HepG2 (cell line): ENCODE measurements around the gene PC. TPM values are rescaled to one million over a fixed set of nuclear protein-coding genes. Genes with fewer than 3 reads are reported as not detected.
A peak's percentile ranks its signal among the peaks of the same experiment; 100 is the strongest.

ENCODE experiments used
- BORCS8-MEF2B ChIP-seq: sonication (generic); formaldehyde crosslinking; IDR thresholded peaks from 2 replicates; pipeline ENCODE4 v1.8.0; 2022; ENCODE audit warnings: mild to moderate bottlenecking, missing genetic modification reagents
- HNRNPH1 ChIP-seq: fragments of 200-400 bp; formaldehyde crosslinking; optimal IDR thresholded peaks from 2 replicates; pipeline ENCODE3; 2017; ENCODE audit warnings: mild to moderate bottlenecking, low read depth, low read length
- NFE2 ChIP-seq: sonication (generic); formaldehyde crosslinking; IDR thresholded peaks from 2 replicates; pipeline ENCODE4 v1.4.0; 2020; ENCODE audit warnings: missing genetic modification reagents
- PREB ChIP-seq: sonication (generic); formaldehyde crosslinking; IDR thresholded peaks from 2 replicates; pipeline ENCODE4 v1.4.0; 2020; ENCODE audit warnings: missing genetic modification reagents
- RERE ChIP-seq: IDR thresholded peaks from 2 replicates; pipeline ENCODE4 v1.6.1; 2016; ENCODE audit warnings: low read depth, missing genetic modification reagents, missing compliant biosample characterization
- RXRB ChIP-seq: IDR thresholded peaks from 2 replicates; pipeline ENCODE4 v1.6.1; 2016; ENCODE audit warnings: borderline replicate concordance, missing genetic modification reagents, missing compliant biosample characterization
- SMARCE1 ChIP-seq: fragments of 450-650 bp; IDR thresholded peaks from 2 replicates; pipeline ENCODE4 v1.6.1; 2017; ENCODE audit warnings: borderline replicate concordance
- ZBTB42 ChIP-seq: sonication (generic); formaldehyde crosslinking; IDR thresholded peaks from 2 replicates; pipeline ENCODE4 v1.5.0; 2020; ENCODE audit warnings: mild to moderate bottlenecking, missing genetic modification reagents
- ZNF136 ChIP-seq: sonication (generic); formaldehyde crosslinking; IDR thresholded peaks from 2 replicates; pipeline ENCODE4 v1.8.1; 2022; ENCODE audit warnings: low read depth, mild to moderate bottlenecking, moderate library complexity, missing genetic modification reagents
- ZNF441 ChIP-seq: sonication (generic); formaldehyde crosslinking; IDR thresholded peaks from 2 replicates; pipeline ENCODE4 v1.7.0; 2021; ENCODE audit warnings: missing genetic modification reagents, borderline replicate concordance
- ZNF451 ChIP-seq: sonication (generic); formaldehyde crosslinking; IDR thresholded peaks from 2 replicates; pipeline ENCODE4 v1.5.0; 2020; ENCODE audit warnings: mild to moderate bottlenecking, missing genetic modification reagents
- ZNF552 ChIP-seq: sonication (generic); formaldehyde crosslinking; IDR thresholded peaks from 2 replicates; pipeline ENCODE4 v1.9.0; 2022; ENCODE audit warnings: missing genetic modification reagents, mild to moderate bottlenecking, borderline replicate concordance
- ZNF597 ChIP-seq: sonication (generic); formaldehyde crosslinking; IDR thresholded peaks from 2 replicates; pipeline ENCODE4 v1.5.0; 2020; ENCODE audit warnings: missing genetic modification reagents
- polyA plus RNA-seq, 8 experiments: library from polyadenylated mRNA; depleted of rRNA in 3 of 8; stranded (reverse) in 7 of 8; unstranded in 1 of 8; fragments of >200 nt; fragmentation: Illumina TruSeq in 4 of 8; extraction: Trizol in 4 of 8; gene quantifications; 2 replicates each; pipeline versions ENCODE4 v1.2.1 to v1.2.3, GENCODE V29; 2011 to 2016; ENCODE audit warnings: low read depth in 4 of 8, missing spikeins in 1 of 8, mixed read lengths in 1 of 8; ENCODE audit not compliant: insufficient read depth in 1 of 8
- total RNA-seq, 5 experiments: library from RNA; depleted of rRNA; stranded (reverse); fragments of >200 nt; fragmentation: Illumina TruSeq; extraction: Trizol; gene quantifications; 2 replicates each; pipeline ENCODE4 v1.2.3, GENCODE V29; 2016; ENCODE audit warnings: low read depth in 1 of 5

PC gene
- total and polyA plus RNA-seq, 2 of the 13 experiments (the other 11 are each of a cell fraction or from before 2014, with no cell fraction given), result 29.0 to 39.0 TPM

GRCh38 chr11:66958956-66959274, 732 bp upstream of the PC start (continued):
- TF ChIP-seq RERE (CRISPR knock-in tag) (no peak), RXRB (CRISPR knock-in tag) (no peak), ZNF136 (CRISPR knock-in tag) (0 out of 2 replicates have a peak, but pooled peaks have one; percentile 27), NFE2 (CRISPR knock-in tag) (0 out of 2 replicates have a peak, but pooled peaks have one; percentile 0), ZNF597 (CRISPR knock-in tag) (no peak), SMARCE1 (no peak), ZNF441 (peak; percentile 1; the same call in 1 of the 2 replicates), BORCS8-MEF2B (CRISPR knock-in tag) (0 out of 2 replicates have a peak, but pooled peaks have one; percentile 2), ZBTB42 (CRISPR knock-in tag) (no peak), PREB (CRISPR knock-in tag) (no peak), ZNF451 (CRISPR knock-in tag) (peak; percentile 7; the same call in 1 of the 2 replicates), ZNF552 (CRISPR knock-in tag) (no peak), HNRNPH1 (no peak)
